HCT116 (cell line): ENCODE measurements around the gene ACTN4. TPM values are rescaled to one million over a fixed set of nuclear protein-coding genes. Genes with fewer than 3 reads are reported as not detected.
A peak's percentile ranks its signal among the peaks of the same experiment; 100 is the strongest.

ENCODE experiments used
- ATAC-seq: fragments of 200-7000 bp; cut with Tn5 transposase; 2 replicates; pipeline ENCODE4 v1.9.1; 2020; ENCODE audit warnings: mild to moderate bottlenecking, moderate library complexity
- BruUV-seq: library from RNA; stranded (reverse); fragments of 400-500 nt; replicated peaks from 2 replicates; lab custom pipeline; 2021; lab: Mats Ljungman, UMichigan
- CTCF ChIA-PET: fragments of 300-600 bp; sonication (Branson Sonifier 250); formaldehyde crosslinking; loops from one replicate; lab custom pipeline; 2021; ENCODE audit warnings: antibody characterized with exemption; lab: Charles Lee
- POLR2A ChIA-PET: fragments of 300-600, 350-600 bp; sonication (Branson Sonifier 250); formaldehyde crosslinking; loops from one replicate; lab custom pipeline; 2021; ENCODE audit warnings: antibody characterized with exemption; lab: Charles Lee
- RAD21 ChIA-PET, 2 experiments: fragments of 300-600 bp; sonication (Branson Sonifier 250); formaldehyde crosslinking; loops; one replicate each; lab custom pipeline; 2023; ENCODE audit warnings: low total read pairs in 2 of 2; ENCODE audit not compliant: uncharacterized antibody in 2 of 2, unreplicated experiment in 2 of 2, low non-redundant PET in 1 of 2; lab: Charles Lee
- DNase-seq: peaks from one replicate; pipeline ENCODE4 v3.0.0-alpha.2; 2010; ENCODE audit warnings: low read depth, low spot score
- H2AFZ ChIP-seq: fragments of 200-600 bp; shearing (Covaris generic), sonication (generic); 2 replicates; pipeline ENCODE4 v1.6.1; 2017; ENCODE audit warnings: low read depth, mixed run types, mixed read lengths, antibody characterized with exemption, low read length; ENCODE audit not compliant: poor library complexity, severe bottlenecking
- H3K27ac ChIP-seq: 2 replicates; pipeline ENCODE4 v1.5.1; 2012; ENCODE audit warnings: low read depth, low read length
- H3K27me3 ChIP-seq: fragments of 200-600 bp; sonication (generic); 2 replicates; pipeline ENCODE4 v1.6.1; 2016; ENCODE audit warnings: mixed run types, low read length, mixed read lengths; ENCODE audit not compliant: insufficient read depth
- H3K36me3 ChIP-seq, 2 experiments: fragments of 200-500 bp in 1 of 2; fragments of 200-600 bp in 1 of 2; sonication (Bioruptor generic) in 1 of 2; sonication (generic) in 1 of 2; 2 replicates each; pipeline versions ENCODE4 v1.5.1 to v1.6.1; 2014 to 2016; ENCODE audit warnings: low read length in 2 of 2, inconsistent platforms in 1 of 2, mixed read lengths in 1 of 2, mixed run types in 1 of 2; ENCODE audit not compliant: insufficient read depth in 2 of 2, control insufficient read depth in 1 of 2
- H3K4me1 ChIP-seq, 2 experiments: fragments of 200-600 bp in 1 of 2; sonication (generic) in 1 of 2; 2 replicates each; pipeline versions ENCODE4 v1.5.1 to v1.6.1; 2012 to 2017; ENCODE audit warnings: low read length in 2 of 2, inconsistent platforms in 1 of 2, mild to moderate bottlenecking in 1 of 2, mixed read lengths in 1 of 2, mixed run types in 1 of 2, moderate library complexity in 1 of 2; ENCODE audit not compliant: insufficient read depth in 2 of 2, control insufficient read depth in 1 of 2
- H3K4me2 ChIP-seq: fragments of 200-600 bp; sonication (generic); 2 replicates; pipeline ENCODE4 v1.6.1; 2017; ENCODE audit warnings: mixed run types, low read length, mixed read lengths
- H3K4me3 ChIP-seq, 2 experiments: fragments of 200-600 bp in 1 of 2; sonication (generic) in 1 of 2; replicated peaks in 1 of 2; 2 replicates each; pipeline ENCODE4 v1.5.1; 2011 to 2016; ENCODE audit warnings: low read length in 2 of 2, control low read depth in 1 of 2, low read depth in 1 of 2, mild to moderate bottlenecking in 1 of 2, mixed read lengths in 1 of 2, mixed run types in 1 of 2
- H3K79me2 ChIP-seq: fragments of 200-600 bp; sonication (generic); 2 replicates; pipeline ENCODE4 v1.6.1; 2017; ENCODE audit warnings: mild to moderate bottlenecking, mixed run types, low read length, moderate library complexity, mixed read lengths; ENCODE audit not compliant: insufficient read depth
- H3K9ac ChIP-seq: fragments of 200-600 bp; sonication (generic); 2 replicates; pipeline ENCODE4 v1.6.1; 2016; ENCODE audit warnings: low read length, mixed read lengths
- H3K9me2 ChIP-seq: fragments of 200-600 bp; sonication (generic), shearing (Covaris generic); 2 replicates; pipeline ENCODE4 v1.6.1; 2017; ENCODE audit warnings: mixed run types, mild to moderate bottlenecking, moderate library complexity; ENCODE audit not compliant: insufficient read depth
- H3K9me3 ChIP-seq, 2 experiments: fragments of 200-500 bp in 1 of 2; fragments of 200-600 bp in 1 of 2; sonication (Bioruptor generic) in 1 of 2; sonication (generic) in 1 of 2; 2 replicates each; pipeline ENCODE4 v1.6.1; 2014 to 2017; ENCODE audit warnings: low read length in 2 of 2, mixed read lengths in 2 of 2, inconsistent platforms in 1 of 2, low read depth in 1 of 2, mild to moderate bottlenecking in 1 of 2, mixed run types in 1 of 2, moderate library complexity in 1 of 2; ENCODE audit not compliant: control insufficient read depth in 1 of 2, insufficient read depth in 1 of 2
- H4K20me1 ChIP-seq: fragments of 200-600 bp; sonication (generic), shearing (Covaris generic); 2 replicates; pipeline ENCODE4 v1.6.1; 2017; ENCODE audit warnings: mixed run types, mild to moderate bottlenecking, moderate library complexity; ENCODE audit not compliant: insufficient read depth
- ATF3 ChIP-seq: IDR thresholded peaks from 2 replicates; pipeline ENCODE4 v1.6.1; 2012
- CBX3 ChIP-seq: IDR thresholded peaks from 2 replicates; pipeline ENCODE4 v1.6.1; 2012; ENCODE audit warnings: low read depth
- CEBPB ChIP-seq: IDR thresholded peaks from 2 replicates; pipeline ENCODE4 v1.6.1; 2012; ENCODE audit warnings: low read depth
- EGR1 ChIP-seq: IDR thresholded peaks from 2 replicates; pipeline ENCODE4 v1.6.1; 2012; ENCODE audit warnings: low read depth
- EZH2phosphoT487 ChIP-seq: fragments of 200-600 bp; IDR thresholded peaks from 2 replicates; pipeline ENCODE4 v1.6.1; 2018; ENCODE audit warnings: antibody characterized with exemption, borderline replicate concordance
- FOSL1 ChIP-seq: IDR thresholded peaks from 2 replicates; pipeline ENCODE4 v1.6.1; 2012; ENCODE audit warnings: low read depth
- JUND ChIP-seq: IDR thresholded peaks from 2 replicates; pipeline ENCODE4 v1.6.1; 2012
- MAX ChIP-seq: IDR thresholded peaks from 2 replicates; pipeline ENCODE4 v1.6.1; 2012
- POLR2A ChIP-seq: IDR thresholded peaks from 2 replicates; pipeline ENCODE4 v1.7.0; 2011; ENCODE audit warnings: borderline replicate concordance; ENCODE audit not compliant: insufficient read depth, insufficient read length; ENCODE audit errors: extremely low read depth
- POLR2AphosphoS5 ChIP-seq: IDR thresholded peaks from 2 replicates; pipeline ENCODE4 v1.6.1; 2011; ENCODE audit warnings: mild to moderate bottlenecking, low read depth, low read length, moderate library complexity
- SIN3A ChIP-seq: IDR thresholded peaks from 2 replicates; pipeline ENCODE4 v1.6.1; 2012; ENCODE audit warnings: low read depth
- TCF7L2 ChIP-seq: IDR thresholded peaks from 2 replicates; pipeline ENCODE4 v1.7.0; 2011; ENCODE audit warnings: borderline replicate concordance, inconsistent platforms; ENCODE audit not compliant: insufficient read depth, insufficient read length; ENCODE audit errors: extremely low read depth
- YY1 ChIP-seq: IDR thresholded peaks from 2 replicates; pipeline ENCODE4 v1.6.1; 2011; ENCODE audit warnings: low read length, low read depth, moderate library complexity, mild to moderate bottlenecking; ENCODE audit not compliant: insufficient replicate concordance; ENCODE audit errors: extremely low read depth
- ZBTB33 ChIP-seq: IDR thresholded peaks from 2 replicates; pipeline ENCODE4 v1.6.1; 2011; ENCODE audit warnings: mild to moderate bottlenecking, low read length, moderate library complexity; ENCODE audit not compliant: insufficient replicate concordance; ENCODE audit errors: extremely low read depth
- ZNF274 ChIP-seq: fragments of 200-500 bp; sonication (Bioruptor generic); IDR thresholded peaks from 2 replicates; pipeline ENCODE4 v1.6.1; 2014; ENCODE audit warnings: mild to moderate bottlenecking, low read depth, low read length, inconsistent platforms
- intact Hi-C: fragments of 100-400 bp; cut with micrococcal nuclease; formaldehyde crosslinking; loops from 2 replicates; pipeline ENCODE4 v1.10.0; 2022
- total RNA-seq: library from RNA; stranded (reverse); gene quantifications from one replicate; pipeline ENCODE4 v1.2.1, GENCODE V29; 2021; ENCODE audit not compliant: unreplicated experiment

ACTN4 gene
- total RNA-seq, 1 experiment from 2014 or later, result 651 TPM

- ChIA-PET RAD21 (no interaction called here), CTCF (interaction anchor here (1.1 kb wide), 1 partner anchor 202 kb away, joined by 4 read pairs; the partner anchor contains the start of genes MRPS12 and SARS2)
- H3K4me2 ChIP-seq, result no peak overlapping the region
- no TSS peak for BruUV-seq
- DNase-seq (no peak), ATAC-seq (no peak)
- peaks cover 18 to 66% of the 10 kb centered on the region in 2 experiments; a peak in 3 of 4 replicates for H3K36me3 ChIP-seq
- H3K27me3 ChIP-seq, result no peaks in the 10 kb centered on the region
- H3K79me2 ChIP-seq, result peaks cover 3% of the 10 kb centered on the region; the same call in 1 of the 2 replicates
- H3K27ac ChIP-seq, result no peak overlapping the region
- no peak overlapping the region for H3K4me3 ChIP-seq
- TF ChIP-seq EGR1 (no peak), CEBPB (no peak)
- TF ChIP-seq, all 23 proteins: peak for 0
- Histone ChIP-seq H3K9me2 (no peaks in the 10 kb centered on the region), H3K9ac (no peak overlapping the region), H2AFZ (no peak overlapping the region), H3K4me1 (peaks cover 3 to 23% of the 10 kb centered on the region in 2 experiments; a peak in 3 of 4 replicates), H3K9me3 (no peaks in the 10 kb centered on the region), H4K20me1 (0 out of 2 replicates have a peak, but pooled peaks cover 3% of the 10 kb centered on the region)
- intact Hi-C loops, result no loop called here
- POLR2A ChIA-PET, result interaction anchor here (0.6 kb wide), 1 partner anchor 326 kb away, joined by 3 read pairs; no protein-coding TSS in a partner anchor
These were observed 80.6 kb downstream of the ACTN4 start for GRCh38 chr19:38727868-38728660.

GRCh38 chr19:38728752-38729541 is 81.5 kb downstream of the ACTN4 start:
- ChIA-PET POLR2A (interaction anchor here (0.6 kb wide), 1 partner anchor 326 kb away, joined by 3 read pairs; no protein-coding TSS in a partner anchor), RAD21 (no interaction called here), CTCF (interaction anchor here (1.1 kb wide), 1 partner anchor 202 kb away, joined by 4 read pairs; the partner anchor contains the start of genes MRPS12 and SARS2)
- Histone ChIP-seq H3K36me3 (peaks cover 15 to 58% of the 10 kb centered on the region in 2 experiments; a peak in 3 of 4 replicates), H3K4me3 (no peak overlapping the region), H3K9me3 (no peaks in the 10 kb centered on the region), H3K9ac (no peak overlapping the region), H3K4me2 (no peak overlapping the region), H3K27ac (no peak overlapping the region), H4K20me1 (0 out of 2 replicates have a peak, but pooled peaks cover 3% of the 10 kb centered on the region), H2AFZ (no peak overlapping the region), H3K4me1 (peaks cover 9 to 32% of the 10 kb centered on the region in 2 experiments; a peak in 3 of 4 replicates), H3K79me2 (no peaks in the 10 kb centered on the region; the same call in 1 of the 2 replicates), H3K9me2 (no peaks in the 10 kb centered on the region), H3K27me3 (no peaks in the 10 kb centered on the region)
- intact Hi-C loops, result no loop called here
- no peak for DNase-seq
- BruUV-seq, result no TSS peak
- 0 out of 2 replicates have a peak, but pooled peaks have one; percentile 1 for ATAC-seq
- TF ChIP-seq SIN3A (no peak), TCF7L2 (no peak), CBX3 (no peak), EGR1 (no peak), POLR2A (no peak), EZH2phosphoT487 (no peak), POLR2AphosphoS5 (no peak), ZBTB33 (no peak), ZNF274 (no peak), JUND (no peak), FOSL1 (no peak), MAX (no peak), YY1 (no peak), ATF3 (no peak)
